CD14-positive monocyte (primary cell): ENCODE results near the gene BAIAP2L1. TPM values are rescaled to one million over a fixed set of nuclear protein-coding genes. Genes with fewer than 3 reads are reported as not detected.

Experiments
- DNase-seq, 3 donors: peaks; one replicate each; pipeline ENCODE4 v3.0.0-alpha.2; 2011 to 2022
- H2AFZ ChIP-seq: 2 replicates; pipeline ENCODE4 v1.6.0; 2012; ENCODE audit warnings: mild to moderate bottlenecking, low read depth, low read length, inconsistent platforms; ENCODE audit not compliant: insufficient read depth, poor library complexity, severe bottlenecking
- H3K27ac ChIP-seq, 2 donors: 1 replicate in 1 of 2; 2 replicates in 1 of 2; pipeline ENCODE4 v1.5.1; 2012 to 2013; ENCODE audit warnings: low read length in 2 of 2, control low read depth in 1 of 2, inconsistent platforms in 1 of 2, low read depth in 1 of 2, mild to moderate bottlenecking in 1 of 2
- H3K27me3 ChIP-seq, 2 donors: one replicate each; pipeline versions ENCODE4 v1.6.0 to v1.6.1; 2011 to 2013; ENCODE audit warnings: low read length in 2 of 2; ENCODE audit not compliant: control insufficient read depth in 2 of 2, insufficient read depth in 2 of 2
- H3K36me3 ChIP-seq, 2 donors: replicated peaks in 1 of 2; 1 replicate in 1 of 2; 2 replicates in 1 of 2; pipeline versions ENCODE4 v1.5.1 to v1.6.1; 2012 to 2013; ENCODE audit warnings: low read length in 2 of 2, control low read depth in 1 of 2, inconsistent platforms in 1 of 2, mild to moderate bottlenecking in 1 of 2; ENCODE audit not compliant: insufficient read depth in 2 of 2, control insufficient read depth in 1 of 2
- H3K4me1 ChIP-seq, 2 donors: 1 replicate in 1 of 2; 2 replicates in 1 of 2; pipeline versions ENCODE4 v1.5.1 to v1.6.1; 2012 to 2013; ENCODE audit warnings: low read length in 2 of 2, control low read depth in 1 of 2, inconsistent platforms in 1 of 2, mild to moderate bottlenecking in 1 of 2, moderate library complexity in 1 of 2; ENCODE audit not compliant: insufficient read depth in 2 of 2, control insufficient read depth in 1 of 2
- H3K4me2 ChIP-seq: replicated peaks from 2 replicates; pipeline ENCODE3; 2012; ENCODE audit warnings: low read length, moderate library complexity, mild to moderate bottlenecking; ENCODE audit not compliant: poor library complexity, severe bottlenecking; ENCODE audit errors: extremely low read depth
- H3K4me3 ChIP-seq, 3 experiments: fragments of 200-600 bp in 1 of 3; sonication (generic) in 1 of 3; replicated peaks in 1 of 3; 1 replicate in 2 of 3; 2 replicates in 1 of 3; pipeline ENCODE4 v1.5.1; 2011 to 2013; ENCODE audit warnings: low read length in 3 of 3, mild to moderate bottlenecking in 3 of 3, control low read depth in 2 of 3, low read depth in 2 of 3, inconsistent platforms in 1 of 3, moderate library complexity in 1 of 3
- H3K79me2 ChIP-seq: 2 replicates; pipeline ENCODE4 v1.6.0; 2012; ENCODE audit warnings: mild to moderate bottlenecking, control low read depth, inconsistent platforms, low read length, moderate library complexity; ENCODE audit not compliant: insufficient read depth
- H3K9ac ChIP-seq: 2 replicates; pipeline ENCODE4 v1.6.0; 2017; ENCODE audit warnings: low read length, mild to moderate bottlenecking; ENCODE audit not compliant: insufficient read depth, poor library complexity, severe bottlenecking
- H3K9me3 ChIP-seq, 2 donors: replicated peaks in 1 of 2; 1 replicate in 1 of 2; 2 replicates in 1 of 2; pipeline versions ENCODE4 v1.5.1 to v1.6.1; 2012 to 2013; ENCODE audit warnings: low read length in 2 of 2, control low read depth in 1 of 2; ENCODE audit not compliant: control insufficient read depth in 1 of 2, insufficient read depth in 1 of 2
- H4K20me1 ChIP-seq: 2 replicates; pipeline ENCODE4 v1.6.0; 2012; ENCODE audit warnings: mild to moderate bottlenecking, low read length, control low read depth, moderate library complexity; ENCODE audit not compliant: insufficient read depth
- H3K27ac Mint-ChIP-seq, 7 donors: one replicate each; pipeline ENCODE4 v1.8.0; 2020; ENCODE audit warnings: mild to moderate bottlenecking in 7 of 7, mixed read lengths in 7 of 7, moderate library complexity in 6 of 7, inconsistent platforms in 2 of 7
- H3K27me3 Mint-ChIP-seq, 3 donors: one replicate each; pipeline ENCODE4 v1.8.0; 2021 to 2022; ENCODE audit warnings: low read depth in 3 of 3, mild to moderate bottlenecking in 3 of 3, mixed read lengths in 3 of 3, moderate library complexity in 3 of 3, inconsistent platforms in 1 of 3
- H3K36me3 Mint-ChIP-seq, 2 donors: one replicate each; pipeline ENCODE4 v1.8.0; 2020; ENCODE audit warnings: mixed read lengths in 2 of 2, inconsistent platforms in 1 of 2, mild to moderate bottlenecking in 1 of 2
- H3K4me1 Mint-ChIP-seq: one replicate; pipeline ENCODE4 v1.8.0; 2020; ENCODE audit warnings: mild to moderate bottlenecking, mixed read lengths
- H3K4me3 Mint-ChIP-seq, 2 donors: one replicate each; pipeline ENCODE4 v1.8.0; 2020; ENCODE audit warnings: mild to moderate bottlenecking in 2 of 2, mixed read lengths in 2 of 2, moderate library complexity in 1 of 2
- H3K9me3 Mint-ChIP-seq, 7 donors: one replicate each; pipeline ENCODE4 v1.8.0; 2020 to 2022; ENCODE audit warnings: mixed read lengths in 7 of 7, mild to moderate bottlenecking in 6 of 7, moderate library complexity in 6 of 7, inconsistent platforms in 2 of 7
- WGBS: methylation state at CpG from one replicate; pipeline ENCODE4 v1.1.5; 2013; ENCODE audit warnings: missing lambda C conversion rate; ENCODE audit not compliant: insufficient coverage; 5-methylcytosine and 5-hydroxymethylcytosine counted together
- intact Hi-C, 2 donors: fragments of 100-400 bp; cut with micrococcal nuclease; formaldehyde crosslinking; loops; one replicate each; pipeline versions ENCODE4 v1.15.0 to v1.15.1; 2023
- polyA plus RNA-seq, 3 donors: library from polyadenylated mRNA; depleted of rRNA in 1 of 3; unstranded in 2 of 3; stranded (reverse) in 1 of 3; fragments of 300-500 nt in 2 of 3; fragments of >200 nt in 1 of 3; fragmentation: Illumina TruSeq in 2 of 3; gene quantifications; 1 replicate in 2 of 3; 2 replicates in 1 of 3; pipeline ENCODE4 v1.2.3, GENCODE V29; 2012 to 2021
- TF ChIP-seq, protein P1 (sequence below): fragments of 200-600 bp; IDR thresholded peaks from one replicate; pipeline ENCODE4 v1.8.0; 2022; ENCODE audit warnings: antibody characterized with exemption, mild to moderate bottlenecking

BAIAP2L1 gene
- polyA plus RNA-seq, 3 donors: 0.17 to 0.52 TPM; not detected in 1

GRCh38 chr7:98429799-98430198, 28.9 kb upstream of the BAIAP2L1 start:
- intact Hi-C loops: no loop called here
- Histone ChIP-seq H3K79me2 (no peaks in the 10 kb centered on the region), H2AFZ (no peak overlapping the region), H3K9ac (no peak overlapping the region), H3K4me1 (no peaks in the 10 kb centered on the region), H3K4me2 (no peak overlapping the region), H3K9me3 (no peaks in the 10 kb centered on the region), H3K4me3 (no peak overlapping the region), H4K20me1 (no peaks in the 10 kb centered on the region), H3K36me3 (no peaks in the 10 kb centered on the region), H3K27me3 (no peaks in the 10 kb centered on the region), H3K27ac (no peak overlapping the region)
- no peak overlapping the region for H3K4me3 Mint-ChIP-seq
- peaks cover 10 to 13% (median 10%) of the 10 kb centered on the region in 3 donors for H3K27me3 Mint-ChIP-seq
- WGBS: 77% methylated on average over 3 of the region's 13 CpGs
- peaks cover 0 to 2% (median 0%) of the 10 kb centered on the region in 7 donors for H3K9me3 Mint-ChIP-seq
- no peak for DNase-seq
- no peak overlapping the region for H3K27ac Mint-ChIP-seq
- TF ChIP-seq, protein P1, sequence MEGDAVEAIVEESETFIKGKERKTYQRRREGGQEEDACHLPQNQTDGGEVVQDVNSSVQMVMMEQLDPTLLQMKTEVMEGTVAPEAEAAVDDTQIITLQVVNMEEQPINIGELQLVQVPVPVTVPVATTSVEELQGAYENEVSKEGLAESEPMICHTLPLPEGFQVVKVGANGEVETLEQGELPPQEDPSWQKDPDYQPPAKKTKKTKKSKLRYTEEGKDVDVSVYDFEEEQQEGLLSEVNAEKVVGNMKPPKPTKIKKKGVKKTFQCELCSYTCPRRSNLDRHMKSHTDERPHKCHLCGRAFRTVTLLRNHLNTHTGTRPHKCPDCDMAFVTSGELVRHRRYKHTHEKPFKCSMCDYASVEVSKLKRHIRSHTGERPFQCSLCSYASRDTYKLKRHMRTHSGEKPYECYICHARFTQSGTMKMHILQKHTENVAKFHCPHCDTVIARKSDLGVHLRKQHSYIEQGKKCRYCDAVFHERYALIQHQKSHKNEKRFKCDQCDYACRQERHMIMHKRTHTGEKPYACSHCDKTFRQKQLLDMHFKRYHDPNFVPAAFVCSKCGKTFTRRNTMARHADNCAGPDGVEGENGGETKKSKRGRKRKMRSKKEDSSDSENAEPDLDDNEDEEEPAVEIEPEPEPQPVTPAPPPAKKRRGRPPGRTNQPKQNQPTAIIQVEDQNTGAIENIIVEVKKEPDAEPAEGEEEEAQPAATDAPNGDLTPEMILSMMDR: no peak
- no peaks in the 10 kb centered on the region for H3K4me1 Mint-ChIP-seq
- H3K36me3 Mint-ChIP-seq: no peaks in the 10 kb centered on the region

DNA sequence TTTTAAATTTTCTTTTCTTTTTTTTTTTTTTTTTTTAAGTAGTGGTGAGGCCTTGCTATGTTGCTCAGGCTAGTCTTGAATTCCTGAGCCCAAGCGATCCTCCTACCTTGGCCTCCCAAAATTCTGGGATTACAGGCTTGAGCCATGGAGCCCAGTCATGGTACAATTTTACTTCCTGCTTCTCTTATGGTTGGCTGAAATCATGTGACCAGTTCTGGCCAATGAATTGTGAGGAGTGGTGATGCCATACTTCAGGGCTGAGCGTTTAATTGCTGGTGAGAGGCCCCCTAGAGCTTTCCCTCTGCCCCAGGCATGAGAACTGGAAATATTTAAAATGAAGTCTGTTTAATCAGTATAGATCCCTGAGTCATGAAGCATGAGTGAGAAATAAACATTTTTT, 22.2 kb upstream of the BAIAP2L1 start:
- Histone ChIP-seq H3K4me2 (no peak overlapping the region), H3K79me2 (no peaks in the 10 kb centered on the region), H3K27me3 (no peaks in the 10 kb centered on the region), H4K20me1 (no peaks in the 10 kb centered on the region), H3K4me1 (peaks cover 0 to 4% of the 10 kb centered on the region in 2 donors), H3K36me3 (no peaks in the 10 kb centered on the region), H3K4me3 (no peak overlapping the region), H2AFZ (no peak overlapping the region), H3K9me3 (peaks cover 0 to 3% of the 10 kb centered on the region in 2 donors), H3K9ac (no peak overlapping the region), H3K27ac (no peak overlapping the region)
- no CpG with 5 or more reads among the region's 2 CpGs for WGBS
- intact Hi-C loops: no loop called here
- TF ChIP-seq, protein P1: no peak
- H3K27ac Mint-ChIP-seq: no peak overlapping the region
- peaks cover 9 to 18% (median 14%) of the 10 kb centered on the region in 3 donors for H3K27me3 Mint-ChIP-seq
- no peak overlapping the region for H3K4me3 Mint-ChIP-seq
- H3K36me3 Mint-ChIP-seq: no peaks in the 10 kb centered on the region
- H3K9me3 Mint-ChIP-seq: peaks cover 0 to 7% (median 0%) of the 10 kb centered on the region in 7 donors
- DNase-seq: peak in 2 of 3 donors; percentile 5 to 11
- peaks cover 7% of the 10 kb centered on the region for H3K4me1 Mint-ChIP-seq
